PFSK-1 (cell line): ENCODE measurements around the gene LRRC55.

Experiments used
- FOXP2 ChIP-seq: optimal IDR thresholded peaks from 2 replicates; pipeline ENCODE3; 2011; ENCODE audit warnings: borderline replicate concordance, control low read depth, inconsistent platforms; ENCODE audit not compliant: insufficient read depth; ENCODE audit errors: extremely low read length, extremely low read depth
- POLR2AphosphoS5 ChIP-seq: IDR thresholded peaks from 2 replicates; pipeline ENCODE4 v1.6.1; 2012; ENCODE audit warnings: low read depth, mild to moderate bottlenecking, control low read depth, low read length, moderate library complexity
- SIN3A ChIP-seq: IDR thresholded peaks from 2 replicates; pipeline ENCODE4 v1.6.1; 2012; ENCODE audit warnings: mild to moderate bottlenecking, low read length, moderate library complexity, borderline replicate concordance; ENCODE audit not compliant: insufficient read depth
- TAF1 ChIP-seq: IDR thresholded peaks from 2 replicates; pipeline ENCODE4 v1.6.1; 2012; ENCODE audit warnings: low read length, control low read depth, borderline replicate concordance; ENCODE audit not compliant: insufficient read depth
- TF ChIP-seq, protein P1 (sequence below), 2 experiments: IDR thresholded peaks; 2 replicates each; pipeline versions ENCODE4 v1.6.1 to v1.8.0; 2011 to 2012; ENCODE audit warnings: low read depth in 2 of 2, low read length in 2 of 2, control low read depth in 1 of 2, inconsistent platforms in 1 of 2, mild to moderate bottlenecking in 1 of 2, moderate library complexity in 1 of 2; ENCODE audit not compliant: insufficient read depth in 1 of 2

LRRC55 gene

DNA sequence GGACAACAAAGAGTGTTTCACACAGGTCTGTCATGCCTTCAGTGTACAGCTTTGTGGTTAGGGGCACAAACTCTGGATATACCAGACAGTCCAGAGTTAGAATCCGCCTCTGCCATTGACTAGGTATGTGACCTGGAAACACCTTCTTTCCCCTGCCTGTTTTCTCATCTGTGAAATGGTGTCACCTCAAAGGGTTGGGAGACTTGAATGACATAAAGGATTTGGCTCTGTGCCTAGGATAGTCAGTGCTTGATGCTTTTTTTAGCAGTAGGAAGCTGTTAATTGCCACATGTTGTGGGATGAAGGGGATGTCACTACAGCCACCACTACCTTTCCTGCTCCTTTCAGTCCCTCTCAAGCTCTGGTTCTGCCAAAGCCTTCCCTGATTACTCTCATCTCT, 17.4 kb upstream of the LRRC55 start:
- TF ChIP-seq, protein P1, sequence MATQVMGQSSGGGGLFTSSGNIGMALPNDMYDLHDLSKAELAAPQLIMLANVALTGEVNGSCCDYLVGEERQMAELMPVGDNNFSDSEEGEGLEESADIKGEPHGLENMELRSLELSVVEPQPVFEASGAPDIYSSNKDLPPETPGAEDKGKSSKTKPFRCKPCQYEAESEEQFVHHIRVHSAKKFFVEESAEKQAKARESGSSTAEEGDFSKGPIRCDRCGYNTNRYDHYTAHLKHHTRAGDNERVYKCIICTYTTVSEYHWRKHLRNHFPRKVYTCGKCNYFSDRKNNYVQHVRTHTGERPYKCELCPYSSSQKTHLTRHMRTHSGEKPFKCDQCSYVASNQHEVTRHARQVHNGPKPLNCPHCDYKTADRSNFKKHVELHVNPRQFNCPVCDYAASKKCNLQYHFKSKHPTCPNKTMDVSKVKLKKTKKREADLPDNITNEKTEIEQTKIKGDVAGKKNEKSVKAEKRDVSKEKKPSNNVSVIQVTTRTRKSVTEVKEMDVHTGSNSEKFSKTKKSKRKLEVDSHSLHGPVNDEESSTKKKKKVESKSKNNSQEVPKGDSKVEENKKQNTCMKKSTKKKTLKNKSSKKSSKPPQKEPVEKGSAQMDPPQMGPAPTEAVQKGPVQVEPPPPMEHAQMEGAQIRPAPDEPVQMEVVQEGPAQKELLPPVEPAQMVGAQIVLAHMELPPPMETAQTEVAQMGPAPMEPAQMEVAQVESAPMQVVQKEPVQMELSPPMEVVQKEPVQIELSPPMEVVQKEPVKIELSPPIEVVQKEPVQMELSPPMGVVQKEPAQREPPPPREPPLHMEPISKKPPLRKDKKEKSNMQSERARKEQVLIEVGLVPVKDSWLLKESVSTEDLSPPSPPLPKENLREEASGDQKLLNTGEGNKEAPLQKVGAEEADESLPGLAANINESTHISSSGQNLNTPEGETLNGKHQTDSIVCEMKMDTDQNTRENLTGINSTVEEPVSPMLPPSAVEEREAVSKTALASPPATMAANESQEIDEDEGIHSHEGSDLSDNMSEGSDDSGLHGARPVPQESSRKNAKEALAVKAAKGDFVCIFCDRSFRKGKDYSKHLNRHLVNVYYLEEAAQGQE (IDR thresholded peaks at IDR 0.05; ENCODE audit: insufficient read depth in 1 of 2, low read depth in 2 of 2, low read length in 2 of 2) = no peak
- TF ChIP-seq SIN3A (no peak), TAF1 (no peak), FOXP2 (no peak), POLR2AphosphoS5 (no peak)

DNA sequence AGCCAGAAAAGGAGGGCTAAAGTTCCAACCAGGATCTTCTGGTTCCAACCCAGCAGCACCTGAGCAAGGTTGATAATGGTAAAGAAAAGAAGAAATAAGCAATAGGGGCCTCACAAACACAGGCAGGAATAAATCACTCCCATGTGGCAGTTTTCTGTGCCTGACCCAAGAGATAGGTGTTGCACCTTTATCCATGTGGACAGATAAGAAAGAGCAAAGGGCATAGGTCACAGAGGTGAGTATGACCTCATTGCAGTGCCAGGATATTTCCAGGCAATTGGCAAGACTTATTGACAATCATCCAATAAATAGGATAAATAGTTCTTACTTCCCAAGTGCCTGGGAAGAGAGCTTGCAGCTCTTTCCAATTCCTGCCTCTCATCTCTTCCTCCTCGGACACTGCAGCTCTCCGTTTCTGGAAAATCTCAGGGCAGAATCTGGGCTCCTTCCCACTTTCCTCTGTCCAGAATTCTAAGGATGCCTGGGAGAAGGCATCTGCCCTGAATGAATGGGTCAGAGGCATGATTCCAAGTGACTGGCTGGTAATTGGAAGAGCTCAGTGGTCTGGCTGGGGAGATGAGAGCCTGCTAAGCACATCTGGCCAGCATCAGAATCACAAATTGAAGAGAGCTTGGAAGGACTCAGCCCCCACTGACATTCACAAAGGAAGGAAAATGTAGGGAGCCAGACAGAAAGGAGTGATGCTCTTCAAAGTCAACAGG, 14.5 kb upstream of the LRRC55 start:
- no peak for TF ChIP-seq SIN3A
- no peak for TF ChIP-seq POLR2AphosphoS5
- no peak for TF ChIP-seq TAF1
- TF ChIP-seq FOXP2 = no peak
- TF ChIP-seq, protein P1 (IDR thresholded peaks at IDR 0.05; ENCODE audit: insufficient read depth in 1 of 2, low read depth in 2 of 2, low read length in 2 of 2) = no peak

DNA sequence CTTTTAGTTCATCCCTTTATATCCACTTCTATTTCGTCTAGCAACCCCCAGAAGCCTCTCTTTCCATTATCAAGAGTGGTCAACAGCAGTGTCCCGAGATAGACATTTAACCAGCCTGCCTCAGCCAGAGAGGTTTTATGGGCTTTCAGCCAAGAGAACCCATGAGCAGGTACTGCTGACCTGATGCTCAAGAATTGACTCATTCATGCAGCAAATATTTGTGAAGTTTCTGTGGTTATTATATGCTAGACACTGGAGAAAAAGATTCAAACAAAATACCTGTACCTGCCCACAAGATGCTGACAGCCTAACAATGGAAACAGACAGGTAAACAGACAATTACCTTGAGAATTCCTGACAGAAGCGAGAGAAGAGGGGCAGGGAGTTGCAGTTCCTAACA, 9.7 kb upstream of the LRRC55 start:
- TF ChIP-seq, protein P1 (IDR thresholded peaks at IDR 0.05; ENCODE audit: insufficient read depth in 1 of 2, low read depth in 2 of 2, low read length in 2 of 2) = no peak
- no peak for TF ChIP-seq TAF1
- TF ChIP-seq FOXP2 = no peak
- no peak for TF ChIP-seq SIN3A
- no peak for TF ChIP-seq POLR2AphosphoS5

- TF ChIP-seq TAF1 = no peak
- no peak for TF ChIP-seq FOXP2
- TF ChIP-seq, protein P1 (IDR thresholded peaks at IDR 0.05; ENCODE audit: insufficient read depth in 1 of 2, low read depth in 2 of 2, low read length in 2 of 2) = no peak
- no peak for TF ChIP-seq SIN3A
- no peak for TF ChIP-seq POLR2AphosphoS5
These were observed 7.1 kb upstream of the LRRC55 start for GRCh38 chr11:57174656-57175055.

DNA sequence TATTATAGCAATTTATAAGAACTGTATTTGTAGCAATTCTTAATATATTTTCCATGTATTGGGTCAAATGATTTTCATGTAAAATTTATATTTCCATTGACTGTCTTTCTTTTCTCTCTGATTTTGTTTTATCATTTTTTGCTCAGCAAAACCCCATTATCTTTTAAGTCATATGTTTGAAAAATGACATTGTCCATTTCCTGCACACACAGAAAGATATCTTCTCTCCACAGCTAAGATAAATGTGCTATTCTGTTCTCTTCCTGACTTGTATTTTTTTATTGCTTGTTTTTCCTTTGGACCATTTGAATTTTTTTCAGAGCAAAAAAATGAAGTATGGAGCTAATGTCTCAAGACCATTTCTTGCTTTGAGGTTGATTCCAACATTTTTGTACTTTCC, 6.3 kb upstream of the LRRC55 start:
- TF ChIP-seq POLR2AphosphoS5 (no peak), FOXP2 (no peak), SIN3A (no peak), TAF1 (no peak)
- TF ChIP-seq, protein P1 (IDR thresholded peaks at IDR 0.05; ENCODE audit: insufficient read depth in 1 of 2, low read depth in 2 of 2, low read length in 2 of 2) = no peak
